DMS53 treated with DMSO at 0.1 percent for 48 hours (cell line): ENCODE data around the gene TLK1.

Experiments used
- DNase-seq: peaks from one replicate; lab custom pipeline; 2025; ENCODE audit not compliant: unreplicated experiment; lab: John Stamatoyannopoulos, UW

The TLK1 gene

DNA sequence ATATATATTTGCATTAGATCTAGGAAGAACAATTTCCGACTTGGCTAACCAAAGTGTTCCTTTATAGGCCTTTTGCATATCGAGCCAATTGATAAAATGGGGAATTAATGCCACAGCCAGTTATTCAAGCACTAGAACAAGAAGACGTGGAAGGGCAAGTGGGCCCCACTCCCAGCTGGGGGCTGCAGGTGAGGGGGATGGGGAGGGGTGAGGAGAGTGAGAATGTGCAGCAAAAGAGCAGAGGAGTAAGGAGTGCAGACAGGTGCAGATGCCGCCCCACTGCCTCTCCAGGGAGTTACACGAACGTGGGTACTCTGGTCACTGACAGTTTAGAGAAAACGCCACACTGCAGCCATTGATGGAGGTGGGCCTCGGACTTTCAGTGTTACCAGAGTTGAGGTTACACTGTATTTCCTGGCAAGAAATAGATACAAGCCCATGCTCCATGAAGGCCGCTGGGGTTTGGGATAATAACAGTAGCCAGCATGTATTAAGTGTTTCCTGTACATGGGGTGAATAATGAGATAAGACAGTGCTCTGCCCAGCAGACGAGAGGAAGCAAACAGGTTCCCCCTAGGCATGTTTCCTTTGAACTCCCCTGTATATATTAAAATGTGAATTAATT lies 190.7 kb downstream of the TLK1 start:
- DNase-seq: no peak

DNA sequence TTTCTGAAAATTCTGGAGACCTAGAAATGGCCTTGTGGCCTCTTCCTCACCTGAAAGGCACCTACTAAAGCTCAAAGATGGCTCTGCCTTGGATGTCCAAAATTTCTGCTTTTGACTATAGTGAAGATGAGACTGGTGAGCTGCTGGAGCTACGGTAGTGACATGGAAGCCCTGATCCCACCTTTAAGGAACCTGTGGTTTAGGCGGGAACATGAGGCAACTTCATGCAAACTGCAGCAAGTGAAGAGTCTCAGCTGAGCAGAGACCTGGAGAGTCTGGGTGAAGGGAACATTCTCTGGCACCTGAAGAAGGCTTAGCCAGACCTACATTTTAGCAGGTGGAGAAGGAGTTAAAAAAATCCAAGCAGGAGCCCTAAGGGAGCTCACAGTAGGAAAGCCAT lies 191.7 kb downstream of the TLK1 start:
- no peak for DNase-seq

DNA sequence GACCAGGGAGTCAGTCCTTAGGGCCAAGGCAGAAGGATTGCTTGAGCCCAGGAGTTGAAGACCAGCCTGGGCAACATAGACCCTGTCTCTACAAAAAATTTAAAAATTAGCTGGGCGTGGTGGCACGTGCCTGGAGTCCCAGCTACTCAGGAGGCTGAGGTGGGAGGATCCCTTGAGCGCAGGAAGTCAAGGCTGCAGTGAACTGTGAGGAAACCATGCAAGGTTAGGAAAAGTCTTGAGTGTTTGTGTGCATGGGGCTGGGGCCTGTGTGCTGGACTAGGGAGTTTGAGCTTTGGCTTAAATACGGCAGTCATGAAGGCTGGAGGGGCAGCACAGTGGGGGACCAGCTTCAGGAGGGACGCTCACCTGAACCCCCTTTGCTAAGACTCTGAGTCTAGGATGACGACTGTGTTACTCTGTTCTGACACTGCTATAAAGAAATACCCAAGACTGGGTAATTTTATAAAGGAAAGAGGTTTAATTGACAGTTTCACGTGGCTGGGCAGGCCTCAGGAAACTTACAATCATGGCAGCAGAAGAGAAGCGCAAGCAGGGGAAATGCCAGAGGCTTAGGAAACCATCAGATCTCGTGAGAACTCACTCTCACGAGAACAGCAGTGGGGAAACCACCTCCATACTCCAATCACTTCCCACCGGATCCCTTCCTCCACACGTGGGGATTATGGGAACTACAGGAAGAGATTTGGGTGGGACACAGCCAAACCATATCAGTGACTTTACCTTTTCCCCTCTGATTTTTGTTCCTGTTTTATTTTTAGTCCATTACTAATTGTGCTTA lies 192.3 kb downstream of the TLK1 start:
- DNase-seq: no peak

DNA sequence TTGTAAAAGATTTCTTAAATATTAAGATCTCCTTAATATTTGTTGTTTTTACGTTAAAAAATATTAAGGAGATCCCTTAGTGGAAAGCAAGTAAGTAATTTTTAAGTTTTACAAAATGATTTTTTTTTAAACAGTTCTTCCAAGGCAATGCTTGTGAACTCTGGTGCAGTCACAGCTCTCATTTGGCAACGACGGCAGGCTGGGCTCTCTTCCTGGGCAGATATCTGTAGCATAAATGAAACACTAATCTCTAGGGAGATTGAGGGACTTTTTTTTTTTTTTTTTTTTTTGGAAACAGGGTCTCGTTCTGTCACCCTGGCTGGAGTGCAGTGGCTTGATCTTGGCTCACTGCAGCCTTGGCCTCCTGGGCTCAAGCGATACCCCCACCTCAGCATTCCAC lies 193.1 kb downstream of the TLK1 start:
- no peak for DNase-seq

DNA sequence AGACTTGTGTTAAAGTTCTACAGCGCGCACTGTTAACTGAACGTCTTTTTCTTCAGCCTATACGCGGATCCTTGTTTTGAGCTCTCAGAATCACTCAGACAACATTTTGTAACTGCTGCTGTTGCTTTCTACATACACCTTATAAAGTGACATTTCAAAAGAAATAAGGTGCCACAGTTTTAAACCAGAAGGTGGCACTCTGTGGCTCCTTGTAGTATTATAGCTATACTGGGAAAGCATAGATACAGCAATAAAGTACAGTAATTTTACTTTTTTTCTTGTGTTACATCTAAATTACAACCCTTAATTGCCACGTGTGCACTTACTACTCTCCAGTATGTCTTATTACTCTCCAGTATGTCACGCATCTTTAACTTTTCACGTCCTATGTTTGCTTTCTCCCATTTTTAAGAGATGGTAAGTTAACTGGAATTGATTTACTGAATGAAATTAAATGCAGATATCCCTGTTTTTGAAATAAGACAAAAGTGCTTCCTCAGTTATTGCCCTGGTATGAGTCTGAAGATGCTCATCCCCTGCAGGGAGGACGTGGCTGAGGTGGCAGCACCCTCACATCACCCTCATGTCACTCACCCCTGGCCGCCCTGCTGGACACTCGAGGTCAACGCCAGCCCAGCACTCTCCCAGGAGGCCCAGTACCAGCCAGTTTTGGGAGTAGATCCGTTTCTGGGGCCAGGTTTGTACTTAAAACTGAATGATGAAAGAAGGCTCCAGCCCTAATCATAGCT lies 193.9 kb downstream of the TLK1 start:
- DNase-seq: no peak

DNA sequence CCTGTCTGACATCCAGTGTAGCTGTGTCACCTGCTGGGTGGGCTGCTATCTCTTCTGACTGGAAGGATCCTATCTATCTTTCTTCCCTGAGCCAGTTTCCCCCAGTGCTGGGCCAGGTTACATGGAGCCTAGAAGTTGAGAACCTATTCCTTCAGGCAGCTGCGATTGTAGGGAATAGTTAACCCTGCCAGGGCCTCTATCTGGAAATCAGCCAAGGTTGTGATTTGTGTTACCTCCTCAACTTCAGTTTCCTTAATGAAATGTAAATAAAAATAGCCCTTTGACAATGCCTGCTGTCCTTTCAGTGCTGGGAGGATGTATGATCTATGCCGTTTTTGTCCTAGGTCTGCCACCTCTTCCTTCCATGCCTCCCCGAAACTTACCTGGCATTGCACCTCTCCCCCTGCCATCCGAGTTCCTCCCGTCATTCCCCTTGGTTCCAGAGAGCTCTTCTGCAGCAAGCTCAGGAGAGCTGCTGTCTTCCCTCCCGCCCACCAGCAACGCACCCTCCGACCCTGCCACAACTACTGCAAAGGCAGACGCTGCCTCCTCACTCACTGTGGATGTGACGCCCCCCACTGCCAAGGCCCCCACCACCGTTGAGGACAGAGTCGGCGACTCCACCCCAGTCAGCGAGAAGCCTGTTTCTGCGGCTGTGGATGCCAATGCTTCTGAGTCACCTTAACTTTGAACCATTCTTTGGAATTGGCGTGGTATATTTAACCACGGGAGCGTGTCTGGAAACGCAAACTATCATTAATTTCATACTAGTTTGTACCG lies 195.1 kb downstream of the TLK1 start:
- DNase-seq: no peak

DNA sequence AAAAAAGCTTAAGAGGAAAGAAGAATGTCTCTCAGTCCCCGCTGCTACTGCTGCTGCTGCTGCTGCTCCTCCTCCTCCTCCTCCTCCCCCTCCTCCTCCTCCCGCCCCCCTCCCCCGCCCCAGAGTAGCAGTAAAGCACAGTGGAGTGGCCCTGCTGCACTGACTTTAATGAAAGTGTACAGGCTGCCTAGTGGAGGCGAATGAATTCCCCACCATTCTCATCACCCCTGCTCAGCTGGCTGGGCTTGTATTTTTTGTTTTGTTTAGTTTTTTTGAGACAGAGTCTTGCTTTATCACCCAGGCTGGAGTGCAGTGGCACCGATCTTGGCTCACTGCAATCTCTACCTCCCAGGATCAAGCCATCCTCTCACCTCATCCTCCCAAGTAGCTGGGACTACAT lies 197.3 kb downstream of the TLK1 start:
- no peak for DNase-seq

DNA sequence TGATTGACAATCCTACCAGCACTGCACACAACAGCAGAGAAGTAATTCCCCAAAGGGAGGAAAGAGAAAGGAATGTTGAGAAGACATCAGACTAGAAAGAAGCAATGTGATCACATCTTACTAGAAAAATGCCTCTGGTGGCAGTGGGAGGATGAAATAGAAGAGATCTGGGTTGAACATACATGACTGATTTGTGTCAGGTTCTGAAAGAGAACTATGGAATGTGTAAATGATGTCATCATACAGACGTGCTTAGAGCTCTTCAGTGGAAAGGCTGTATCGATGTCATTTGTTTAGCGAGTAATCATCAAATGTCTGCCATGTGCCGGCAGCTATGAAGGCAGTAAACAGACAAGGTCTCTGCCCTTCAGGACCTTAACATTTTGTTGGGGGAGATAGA lies 206.8 kb downstream of the TLK1 start:
- DNase-seq: no peak

DNA sequence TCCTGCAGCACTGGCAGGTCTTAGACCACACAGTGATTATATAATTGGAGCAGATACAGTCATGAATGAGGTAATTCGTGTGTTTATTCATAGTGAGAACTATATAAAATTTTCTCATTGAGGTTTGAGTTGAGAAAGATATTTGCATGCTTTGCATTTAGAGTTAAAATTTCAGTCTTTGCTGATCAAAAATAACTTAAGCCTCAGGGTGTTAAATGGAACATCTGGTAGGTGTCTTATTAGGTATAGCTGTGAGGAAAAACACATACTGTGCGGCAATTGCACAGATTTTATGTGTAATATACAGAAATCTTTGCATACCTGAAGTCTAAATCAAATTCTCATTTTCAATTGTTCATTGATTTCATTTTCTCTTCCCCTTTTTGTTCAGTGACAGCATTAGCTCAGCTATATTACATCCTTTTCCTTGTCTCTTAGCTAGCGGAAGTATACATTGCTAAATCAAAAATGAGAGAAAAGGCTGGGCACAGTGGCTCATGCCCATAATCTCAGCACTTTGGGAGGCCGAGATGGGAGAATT lies 210.4 kb downstream of the TLK1 start:
- DNase-seq: no peak

DNA sequence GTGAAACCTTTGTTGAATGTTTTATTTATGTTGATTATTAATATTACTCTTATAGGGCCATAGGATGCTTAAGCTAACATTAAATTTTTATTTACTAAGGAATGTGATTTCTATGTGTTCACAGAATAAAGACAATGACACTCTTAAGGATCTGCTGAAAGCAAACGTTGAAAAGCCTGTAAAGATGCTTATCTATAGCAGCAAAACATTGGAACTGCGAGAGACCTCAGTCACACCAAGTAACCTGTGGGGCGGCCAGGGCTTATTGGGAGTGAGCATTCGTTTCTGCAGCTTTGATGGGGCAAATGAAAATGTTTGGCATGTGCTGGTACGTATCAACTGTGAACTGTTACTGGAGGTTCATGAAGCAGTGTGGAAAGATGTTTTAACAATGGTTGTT lies 211.3 kb downstream of the TLK1 start:
- DNase-seq: no peak

DNA sequence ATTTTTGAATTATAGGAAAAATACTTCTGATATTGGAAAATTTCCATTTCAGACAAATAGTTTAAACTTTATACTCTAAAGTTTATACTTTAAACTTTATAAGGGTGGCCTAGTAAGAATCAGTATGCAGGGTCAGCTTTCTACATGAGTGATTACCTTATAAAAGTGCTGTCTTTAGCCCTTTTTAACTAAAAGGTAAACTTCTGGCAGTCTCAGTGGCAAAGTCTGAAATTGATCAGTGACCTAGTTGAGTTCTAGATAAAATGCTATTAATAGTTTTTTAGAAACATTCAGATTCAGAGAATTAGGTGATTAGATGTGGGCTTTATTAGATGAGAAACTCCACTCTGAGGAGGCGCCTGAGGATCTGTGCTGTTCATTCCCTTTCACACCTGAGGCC lies 216.1 kb downstream of the TLK1 start:
- DNase-seq: no peak

DNA sequence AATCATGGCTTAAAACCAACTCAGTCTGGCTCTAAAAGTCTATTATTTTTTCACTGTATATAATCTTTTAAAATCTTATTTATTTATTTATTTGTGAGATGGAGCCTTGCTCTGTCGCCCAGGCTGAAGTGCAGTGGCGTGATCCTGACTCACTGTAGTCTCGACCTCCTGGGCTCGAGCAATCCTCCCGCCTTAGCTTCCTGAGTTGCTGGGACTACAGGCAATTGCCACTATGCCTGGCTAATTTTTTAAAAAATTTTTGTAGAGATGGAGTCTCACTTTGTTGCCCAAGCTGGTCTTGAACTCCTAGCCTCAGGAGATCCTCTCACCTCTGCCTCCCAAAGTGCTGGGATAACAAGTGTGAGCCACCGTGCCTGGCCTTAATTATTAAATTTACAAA lies 217.1 kb downstream of the TLK1 start:
- DNase-seq: no peak

DNA sequence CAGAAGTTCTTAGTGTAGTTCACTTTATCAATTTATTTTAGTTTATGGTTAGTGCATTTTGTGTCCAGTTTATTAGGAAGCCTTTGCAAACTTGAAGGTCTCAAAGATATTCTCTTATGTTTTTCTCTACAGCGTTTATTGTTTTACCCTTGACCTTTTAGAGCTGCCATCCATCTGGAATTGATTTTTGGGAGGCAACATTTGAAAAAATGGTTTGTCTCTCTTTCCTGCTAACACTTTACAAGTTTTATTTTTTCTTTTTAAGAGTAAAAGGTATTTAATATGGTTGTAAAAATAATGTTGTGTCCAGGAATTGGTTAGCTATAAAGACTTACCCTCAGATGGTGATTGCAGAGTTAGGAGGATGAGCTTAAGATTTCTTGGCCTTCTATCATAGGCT lies 217.7 kb downstream of the TLK1 start:
- DNase-seq: no peak

DNA sequence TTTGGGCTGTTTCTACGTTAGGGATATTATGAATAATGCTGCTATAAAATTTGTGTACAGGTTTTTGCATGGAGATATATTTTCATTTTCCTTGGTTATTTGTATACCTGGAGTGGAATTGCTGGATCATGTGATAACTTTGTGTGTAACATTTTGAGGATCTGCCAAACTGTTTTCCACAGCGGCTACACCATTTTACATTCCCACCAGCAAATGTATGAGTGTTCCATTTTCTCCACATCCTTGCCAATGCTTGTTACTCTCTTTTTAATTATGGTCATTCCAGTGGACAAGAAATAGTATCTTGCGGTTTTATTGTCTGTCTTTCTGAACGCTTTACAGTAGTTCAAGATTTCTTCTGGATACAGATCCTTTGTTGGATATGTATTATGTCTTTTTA lies 218.1 kb downstream of the TLK1 start:
- no peak for DNase-seq
